ENCODE results near the gene PPFIA2.

DNA sequence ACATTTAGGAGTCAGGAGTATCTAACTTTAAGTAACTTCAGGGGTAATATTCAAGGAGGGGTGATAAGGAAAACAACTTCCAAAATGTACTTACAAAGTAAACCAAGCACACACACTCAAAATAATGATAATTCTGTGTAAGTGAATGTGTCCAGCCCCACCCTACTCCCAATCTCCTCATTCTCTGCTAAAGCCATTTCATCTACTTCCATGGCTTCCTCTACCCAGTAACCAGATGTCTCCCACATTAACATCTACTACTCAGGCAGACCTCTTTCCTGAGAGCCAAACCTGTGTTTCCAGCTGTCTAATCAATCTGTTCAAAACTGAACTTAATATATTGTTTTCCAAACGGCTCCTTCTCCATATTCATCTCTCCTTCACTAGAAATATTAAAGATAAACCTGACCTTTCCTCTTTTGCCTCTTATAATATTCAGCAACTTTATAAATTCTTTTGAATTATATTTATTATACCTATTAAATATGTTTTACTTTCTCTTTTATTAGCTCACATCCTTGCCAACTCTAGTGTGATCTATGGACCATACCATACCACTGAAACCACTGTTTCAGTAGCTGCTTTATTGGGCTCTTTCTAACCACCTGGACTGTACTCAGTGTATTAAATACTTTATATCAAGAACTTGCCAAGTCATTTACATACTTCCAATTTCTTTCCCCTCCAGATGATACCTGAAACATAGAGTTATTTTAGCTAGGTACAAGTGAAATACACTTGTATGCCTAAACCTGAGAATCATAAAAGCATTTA, 170.7 kb downstream of the PPFIA2 start:
- TF ChIP-seq CTCF (optimal IDR thresholded peaks at IDR 0.05 in 1 of 3, IDR thresholded peaks at IDR 0.05 in 1 of 3, conservative IDR thresholded peaks at IDR 0.05 in 1 of 3; ENCODE audit: extremely low read depth in 1 of 3, insufficient read depth in 2 of 3, low read length in 3 of 3): no peak
- TF ChIP-seq EZH2 (IDR thresholded peaks at IDR 0.05; ENCODE audit: low read length): no peak
